K562 (cell line): ENCODE measurements around the gene TTC28. TPM values are rescaled to one million over a fixed set of nuclear protein-coding genes. Genes with fewer than 3 reads are reported as not detected.

ENCODE experiments used
- ATAC-seq: fragments of 200-7000 bp; cut with Tn5 transposase; 3 replicates; pipeline ENCODE4 v1.9.1; 2020; ENCODE audit warnings: moderate library complexity
- BruUV-seq: library from RNA; stranded (reverse); fragments of 400-500 nt; replicated peaks from 2 replicates; lab custom pipeline; 2021; lab: Mats Ljungman, UMichigan
- CTCF ChIA-PET: fragments of 300-600 bp; formaldehyde crosslinking; extraction: SDS; loops from one replicate; lab custom pipeline; 2021; ENCODE audit warnings: low intra/inter-chr PET ratio; lab: Yijun Ruan, JAX
- POLR2A ChIA-PET: fragments of 300-600, 350-650 bp; sonication (Branson Sonifier 250); formaldehyde crosslinking; extraction: SDS; loops from one replicate; lab custom pipeline; 2021; ENCODE audit warnings: antibody characterized with exemption, inconsistent platforms; lab: Yijun Ruan, JAX
- DNase-seq, 4 experiments: peaks; one replicate each; pipeline versions ENCODE4 v3.0.0 to v3.0.0-alpha.2; 2011 to 2018; ENCODE audit warnings: low spot score in 3 of 4, mixed read lengths in 3 of 4; ENCODE audit errors: extremely low read depth in 1 of 4
- FAIRE-seq: peaks from 2 replicates; lab custom pipeline; 2011; peaks lifted over from hg19 to GRCh38; lab: Jason Lieb, UNC
- H2AFZ ChIP-seq: 2 replicates; pipeline ENCODE4 v1.6.0; 2011; ENCODE audit warnings: low read depth, low read length, control low read depth, inconsistent platforms
- H3K27ac ChIP-seq: fragments of 200-600 bp; 3 replicates; pipeline ENCODE4 v1.8.0; 2011; ENCODE audit warnings: low read depth, mild to moderate bottlenecking, control low read depth, inconsistent platforms, low read length, moderate library complexity, mixed read lengths; ENCODE audit errors: extremely low read depth
- H3K27me3 ChIP-seq, 2 experiments: fragments of 300-600 bp in 1 of 2; 2 replicates in 1 of 2; 3 replicates in 1 of 2; pipeline versions ENCODE4 v1.6.0 to v1.8.0; 2011; ENCODE audit warnings: inconsistent platforms in 2 of 2, low read length in 2 of 2, mild to moderate bottlenecking in 1 of 2, mixed read lengths in 1 of 2, moderate library complexity in 1 of 2; ENCODE audit not compliant: control insufficient read depth in 2 of 2, insufficient read depth in 2 of 2
- H3K36me3 ChIP-seq: fragments of 300-600 bp; 3 replicates; pipeline ENCODE4 v1.8.0; 2011; ENCODE audit warnings: mild to moderate bottlenecking, low read length, inconsistent platforms; ENCODE audit not compliant: control insufficient read depth, insufficient read depth
- H3K4me1 ChIP-seq, 2 experiments: fragments of 200-600 bp in 1 of 2; replicated peaks in 1 of 2; 2 replicates in 1 of 2; 3 replicates in 1 of 2; pipeline versions ENCODE4 v1.5.1 to v1.8.0; 2011; ENCODE audit warnings: inconsistent platforms in 2 of 2, low read length in 2 of 2, mild to moderate bottlenecking in 1 of 2, mixed read lengths in 1 of 2, moderate library complexity in 1 of 2; ENCODE audit not compliant: control insufficient read depth in 2 of 2, insufficient read depth in 2 of 2
- H3K4me2 ChIP-seq: 2 replicates; pipeline ENCODE4 v1.6.1; 2011; ENCODE audit warnings: low read length, control low read depth, inconsistent platforms, mixed read lengths; ENCODE audit not compliant: insufficient read depth
- H3K4me3 ChIP-seq: fragments of 200-600 bp; sonication (generic), shearing (Covaris generic); 2 replicates; pipeline ENCODE4 v1.5.1; 2016; ENCODE audit warnings: control low read depth, inconsistent platforms
- H3K79me2 ChIP-seq: fragments of 200-600 bp; 3 replicates; pipeline ENCODE4 v1.8.0; 2011; ENCODE audit warnings: low read length, inconsistent platforms; ENCODE audit not compliant: control insufficient read depth, insufficient read depth
- H3K9ac ChIP-seq, 2 experiments: 2 replicates each; pipeline versions ENCODE4 v1.6.0 to v1.6.1; 2011; ENCODE audit warnings: low read depth in 2 of 2, low read length in 2 of 2, control low read depth in 1 of 2, inconsistent platforms in 1 of 2, mild to moderate bottlenecking in 1 of 2, mixed read lengths in 1 of 2; ENCODE audit not compliant: insufficient read depth in 1 of 2
- H3K9me1 ChIP-seq: one replicate; pipeline ENCODE4 v1.6.0; 2011; ENCODE audit warnings: inconsistent platforms, mild to moderate bottlenecking, low read length, moderate library complexity; ENCODE audit not compliant: control insufficient read depth, insufficient read depth
- H3K9me3 ChIP-seq: replicated peaks from 2 replicates; pipeline ENCODE4 v1.5.1; 2011; ENCODE audit warnings: low read depth, low read length, inconsistent platforms; ENCODE audit not compliant: control insufficient read depth, insufficient read depth
- H4K20me1 ChIP-seq: replicated peaks from 2 replicates; pipeline ENCODE4 v1.6.1; 2011; ENCODE audit warnings: low read length, inconsistent platforms, mixed read lengths; ENCODE audit not compliant: control insufficient read depth, insufficient read depth
- CXXC5 ChIP-seq: fragments of 250-450 bp; sonication (Bioruptor Pico); IDR thresholded peaks from 2 replicates; pipeline ENCODE4 v1.8.0; 2022; ENCODE audit warnings: inconsistent platforms, mild to moderate bottlenecking, moderate library complexity
- FOSL1 ChIP-seq: fragments of 200-800 bp; sonication (Bioruptor generic); conservative IDR thresholded peaks from 2 replicates; pipeline ENCODE4 v1.6.1; 2016; ENCODE audit warnings: missing genetic modification characterization, missing compliant biosample characterization
- GTF3C2 ChIP-seq: IDR thresholded peaks from 3 replicates; pipeline ENCODE4 v1.6.1; 2011; ENCODE audit warnings: borderline replicate concordance, mild to moderate bottlenecking, moderate library complexity; ENCODE audit not compliant: insufficient read length; ENCODE audit errors: extremely low read depth
- HNRNPLL ChIP-seq: fragments of 200-400 bp; formaldehyde crosslinking; IDR thresholded peaks from 2 replicates; pipeline ENCODE4 v1.6.1; 2017; ENCODE audit warnings: low read length, low read depth, mild to moderate bottlenecking; ENCODE audit not compliant: poor library complexity, severe bottlenecking
- MAFK ChIP-seq: IDR thresholded peaks from 2 replicates; pipeline ENCODE4 v1.6.1; 2011; ENCODE audit warnings: low read length, improper control_type of control experiment
- NR2F6 ChIP-seq: fragments of 450-650 bp; formaldehyde crosslinking; IDR thresholded peaks from 2 replicates; pipeline ENCODE4 v1.4.0; 2020; ENCODE audit warnings: mild to moderate bottlenecking
- PRMT5 ChIP-seq: sonication (generic); formaldehyde crosslinking; IDR thresholded peaks from 2 replicates; pipeline ENCODE4 v1.5.0; 2020; ENCODE audit warnings: missing genetic modification reagents
- PURB ChIP-seq: sonication (generic); formaldehyde crosslinking; IDR thresholded peaks from 2 replicates; pipeline ENCODE4 v1.9.0; 2021; ENCODE audit warnings: low read depth, mild to moderate bottlenecking, missing genetic modification reagents
- ZNF512 ChIP-seq: IDR thresholded peaks from 2 replicates; pipeline ENCODE4 v1.6.1; 2016; ENCODE audit warnings: missing genetic modification characterization, missing compliant biosample characterization
- WGBS: fragments of 100-300 bp; shearing (Covaris generic); methylation state at CpG from one replicate; pipeline ENCODE4 v1.1.6; 2016; ENCODE audit warnings: low coverage, mixed read lengths; ENCODE audit not compliant: insufficient coverage; ENCODE audit errors: missing lambda C conversion rate; 5-methylcytosine and 5-hydroxymethylcytosine counted together
- in situ Hi-C: fragments of 300-500 bp; cut with MboI; formaldehyde crosslinking; loops from 4 replicates; pipeline ENCODE4 v1.15.0; 2018; ENCODE audit warnings: inconsistent platforms, mixed read lengths
- intact Hi-C: fragments of 100-400 bp; cut with micrococcal nuclease; formaldehyde crosslinking; loops from 2 replicates; pipeline ENCODE4 v1.14.2; 2022
- polyA plus RNA-seq, 8 experiments: library from polyadenylated mRNA; depleted of rRNA in 4 of 8; stranded (reverse) in 5 of 8; unstranded in 3 of 8; fragments of >200 nt; fragmentation: Nextera tagmentation in 2 of 8; fragmentation: Illumina TruSeq in 1 of 8; extraction: Ambion mirVana in 2 of 8; extraction: Trizol in 1 of 8; gene quantifications; 2 replicates each; pipeline versions ENCODE4 v1.2.1 to v1.2.3, GENCODE V29; 2011 to 2014; ENCODE audit warnings: inconsistent platforms in 1 of 8, missing spikeins in 1 of 8
- total RNA-seq, 7 experiments: library from RNA; depleted of rRNA in 6 of 7; stranded (reverse); fragments of >200 nt in 6 of 7; fragmentation: Illumina TruSeq in 2 of 7; extraction: Trizol in 2 of 7; gene quantifications; 2 replicates each; pipeline versions ENCODE4 v1.2.1 to v1.2.3, GENCODE V29; 2011 to 2021; ENCODE audit warnings: low replicate concordance in 1 of 7
- TF ChIP-seq, protein P1 (sequence below): fragments of 250-450 bp; sonication (Bioruptor Pico); IDR thresholded peaks from 2 replicates; pipeline ENCODE4 v1.8.0; 2021; ENCODE audit warnings: borderline replicate concordance, mild to moderate bottlenecking, moderate library complexity; ENCODE audit not compliant: poor library complexity, severe bottlenecking
- TF ChIP-seq, protein P2 (sequence below): fragments of 450-650 bp; IDR thresholded peaks from 2 replicates; pipeline ENCODE4 v1.7.1; 2018; ENCODE audit warnings: mild to moderate bottlenecking, low read depth; ENCODE audit not compliant: partially characterized antibody
- TF ChIP-seq, protein P3 (sequence below), 2 experiments: fragments of 450-650 bp; conservative IDR thresholded peaks; 2 replicates each; pipeline ENCODE4 v1.6.1; 2017; ENCODE audit warnings: mild to moderate bottlenecking in 2 of 2, moderate library complexity in 2 of 2

Gene TTC28
- total and polyA plus RNA-seq, 9 of the 15 experiments (the other 6 are each of a cell fraction or from before 2014, with no cell fraction given) = 0.22 to 10.7 (median 3.1) TPM

DNA sequence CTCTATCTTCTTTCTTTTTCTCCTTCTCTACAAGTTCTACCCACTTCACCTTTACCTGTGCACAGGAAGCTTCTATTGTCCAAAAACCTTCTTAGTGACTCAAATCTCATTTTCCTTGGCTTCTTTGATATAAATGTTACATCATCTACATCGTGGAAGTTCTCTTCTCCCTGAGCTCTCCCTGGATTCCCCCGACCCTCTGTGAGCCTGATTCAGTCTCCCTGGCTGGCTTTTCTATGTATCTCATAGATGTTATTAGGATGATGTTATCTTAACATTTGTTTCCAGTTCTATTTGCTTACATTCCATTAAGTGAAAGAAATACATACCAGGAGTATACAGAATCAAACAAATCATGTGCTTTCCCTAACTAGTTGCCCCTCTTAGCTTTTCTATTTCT, 524.8 kb downstream of the TTC28 start:
- no peaks in the 10 kb centered on the region for H3K27me3 ChIP-seq
- FAIRE-seq (no peak), DNase-seq (no peak), ATAC-seq (no peak)
- H4K20me1 ChIP-seq = no peaks in the 10 kb centered on the region
- intact Hi-C loops = no loop called here
- H3K9me1 ChIP-seq = no peaks in the 10 kb centered on the region
- no peaks in the 10 kb centered on the region for H3K9me3 ChIP-seq
- H3K4me3 ChIP-seq = no peak overlapping the region
- H2AFZ ChIP-seq = no peak overlapping the region
- no peak overlapping the region for H3K9ac ChIP-seq
- H3K4me2 ChIP-seq = no peak overlapping the region
- in situ Hi-C loops = no loop called here
- ChIA-PET POLR2A (no interaction called here), CTCF (no interaction called here)
- 10% methylated on average over 2 of the region's 2 CpGs for whole genome bisulfite sequencing
- no peaks in the 10 kb centered on the region for H3K79me2 ChIP-seq
- BruUV-seq = no TSS peak
- no peaks in the 10 kb centered on the region for H3K36me3 ChIP-seq
- H3K27ac ChIP-seq = no peak overlapping the region
- H3K4me1 ChIP-seq = no peaks in the 10 kb centered on the region
- TF ChIP-seq PURB (CRISPR knock-in tag) (no peak), MAFK (no peak), HNRNPLL (no peak), CXXC5 (CRISPR knock-in tag) (no peak), ZNF512 (tag) (no peak), PRMT5 (no peak), FOSL1 (tag) (no peak), GTF3C2 (no peak), NR2F6 (CRISPR knock-in tag) (no peak)
- TF ChIP-seq, protein P1, sequence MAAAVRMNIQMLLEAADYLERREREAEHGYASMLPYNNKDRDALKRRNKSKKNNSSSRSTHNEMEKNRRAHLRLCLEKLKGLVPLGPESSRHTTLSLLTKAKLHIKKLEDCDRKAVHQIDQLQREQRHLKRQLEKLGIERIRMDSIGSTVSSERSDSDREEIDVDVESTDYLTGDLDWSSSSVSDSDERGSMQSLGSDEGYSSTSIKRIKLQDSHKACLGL (CRISPR knock-in tag) = no peak
- TF ChIP-seq, protein P2, sequence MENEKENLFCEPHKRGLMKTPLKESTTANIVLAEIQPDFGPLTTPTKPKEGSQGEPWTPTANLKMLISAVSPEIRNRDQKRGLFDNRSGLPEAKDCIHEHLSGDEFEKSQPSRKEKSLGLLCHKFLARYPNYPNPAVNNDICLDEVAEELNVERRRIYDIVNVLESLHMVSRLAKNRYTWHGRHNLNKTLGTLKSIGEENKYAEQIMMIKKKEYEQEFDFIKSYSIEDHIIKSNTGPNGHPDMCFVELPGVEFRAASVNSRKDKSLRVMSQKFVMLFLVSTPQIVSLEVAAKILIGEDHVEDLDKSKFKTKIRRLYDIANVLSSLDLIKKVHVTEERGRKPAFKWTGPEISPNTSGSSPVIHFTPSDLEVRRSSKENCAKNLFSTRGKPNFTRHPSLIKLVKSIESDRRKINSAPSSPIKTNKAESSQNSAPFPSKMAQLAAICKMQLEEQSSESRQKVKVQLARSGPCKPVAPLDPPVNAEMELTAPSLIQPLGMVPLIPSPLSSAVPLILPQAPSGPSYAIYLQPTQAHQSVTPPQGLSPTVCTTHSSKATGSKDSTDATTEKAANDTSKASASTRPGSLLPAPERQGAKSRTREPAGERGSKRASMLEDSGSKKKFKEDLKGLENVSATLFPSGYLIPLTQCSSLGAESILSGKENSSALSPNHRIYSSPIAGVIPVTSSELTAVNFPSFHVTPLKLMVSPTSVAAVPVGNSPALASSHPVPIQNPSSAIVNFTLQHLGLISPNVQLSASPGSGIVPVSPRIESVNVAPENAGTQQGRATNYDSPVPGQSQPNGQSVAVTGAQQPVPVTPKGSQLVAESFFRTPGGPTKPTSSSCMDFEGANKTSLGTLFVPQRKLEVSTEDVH = no peak
- TF ChIP-seq, protein P3, sequence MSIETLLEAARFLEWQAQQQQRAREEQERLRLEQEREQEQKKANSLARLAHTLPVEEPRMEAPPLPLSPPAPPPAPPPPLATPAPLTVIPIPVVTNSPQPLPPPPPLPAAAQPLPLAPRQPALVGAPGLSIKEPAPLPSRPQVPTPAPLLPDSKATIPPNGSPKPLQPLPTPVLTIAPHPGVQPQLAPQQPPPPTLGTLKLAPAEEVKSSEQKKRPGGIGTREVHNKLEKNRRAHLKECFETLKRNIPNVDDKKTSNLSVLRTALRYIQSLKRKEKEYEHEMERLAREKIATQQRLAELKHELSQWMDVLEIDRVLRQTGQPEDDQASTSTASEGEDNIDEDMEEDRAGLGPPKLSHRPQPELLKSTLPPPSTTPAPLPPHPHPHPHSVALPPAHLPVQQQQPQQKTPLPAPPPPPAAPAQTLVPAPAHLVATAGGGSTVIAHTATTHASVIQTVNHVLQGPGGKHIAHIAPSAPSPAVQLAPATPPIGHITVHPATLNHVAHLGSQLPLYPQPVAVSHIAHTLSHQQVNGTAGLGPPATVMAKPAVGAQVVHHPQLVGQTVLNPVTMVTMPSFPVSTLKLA (conservative IDR thresholded peaks at IDR 0.05) = no peak
